OCI-LY1 (cell line): ENCODE results near the gene PPP1R14D.

Experiments
- H2AFZ ChIP-seq: fragments of 200-600 bp; sonication (generic), shearing (Covaris generic); 2 replicates; pipeline ENCODE4 v1.6.0; 2014; ENCODE audit warnings: antibody characterized with exemption, mild to moderate bottlenecking, low read length
- H3F3A ChIP-seq: fragments of 200-600 bp; sonication (generic), shearing (Covaris generic); 2 replicates; pipeline ENCODE4 v1.6.0; 2014; ENCODE audit warnings: mild to moderate bottlenecking, antibody characterized with exemption, low read length, moderate library complexity; ENCODE audit not compliant: insufficient read depth
- H3K27ac ChIP-seq: fragments of 200-600 bp; sonication (generic); 2 replicates; pipeline ENCODE4 v1.5.1; 2014; ENCODE audit warnings: low read length, mixed run types, mild to moderate bottlenecking, low read depth; ENCODE audit not compliant: poor library complexity, severe bottlenecking
- H3K27me3 ChIP-seq: fragments of 200-600 bp; sonication (generic); 2 replicates; pipeline ENCODE4 v1.6.0; 2014; ENCODE audit warnings: antibody characterized with exemption, mild to moderate bottlenecking, low read length, moderate library complexity; ENCODE audit not compliant: insufficient read depth
- H3K36me3 ChIP-seq: fragments of 200-600 bp; sonication (generic); 2 replicates; pipeline ENCODE4 v1.6.1; 2014; ENCODE audit warnings: mild to moderate bottlenecking, antibody characterized with exemption, low read length, moderate library complexity, mixed read lengths; ENCODE audit not compliant: insufficient read depth
- H3K4me1 ChIP-seq: fragments of 200-600 bp; sonication (generic); 2 replicates; pipeline ENCODE4 v1.5.1; 2014; ENCODE audit warnings: mild to moderate bottlenecking, low read length, moderate library complexity; ENCODE audit not compliant: insufficient read depth, severe bottlenecking
- H3K4me2 ChIP-seq: fragments of 200-600 bp; sonication (generic), shearing (Covaris generic); 2 replicates; pipeline ENCODE4 v1.6.1; 2014; ENCODE audit warnings: low read length
- H3K4me3 ChIP-seq: fragments of 200-600 bp; sonication (generic); 2 replicates; pipeline ENCODE4 v1.5.1; 2014; ENCODE audit warnings: low read length, low read depth, mild to moderate bottlenecking, mixed read lengths; ENCODE audit not compliant: poor library complexity, severe bottlenecking
- H3K79me2 ChIP-seq: fragments of 200-600 bp; shearing (Covaris generic); 2 replicates; pipeline ENCODE4 v1.6.1; 2016; ENCODE audit warnings: mixed run types, low read length, mixed read lengths; ENCODE audit not compliant: insufficient read depth
- H3K9ac ChIP-seq: fragments of 200-600 bp; sonication (generic), shearing (Covaris generic); 2 replicates; pipeline ENCODE4 v1.6.1; 2014; ENCODE audit warnings: mild to moderate bottlenecking, low read length, mixed read lengths
- H3K9me2 ChIP-seq: fragments of 200-600 bp; sonication (generic), shearing (Covaris generic); 2 replicates; pipeline ENCODE4 v1.6.1; 2014; ENCODE audit warnings: low read depth, mild to moderate bottlenecking, low read length, mixed read lengths
- H3K9me3 ChIP-seq: fragments of 200-600 bp; shearing (Covaris generic); 2 replicates; pipeline ENCODE4 v1.6.1; 2014; ENCODE audit warnings: low read length, mixed read lengths
- H4K20me1 ChIP-seq: fragments of 200-600 bp; sonication (generic), shearing (Covaris generic); 2 replicates; pipeline ENCODE4 v1.6.0; 2016; ENCODE audit warnings: mild to moderate bottlenecking, low read length; ENCODE audit not compliant: insufficient read depth
- CTCF ChIP-seq: fragments of 200-600 bp; sonication (generic), shearing (Covaris generic); IDR thresholded peaks from 2 replicates; pipeline ENCODE4 v1.5.1; 2017; ENCODE audit warnings: mild to moderate bottlenecking, antibody characterized with exemption, low read length, moderate library complexity, mixed read lengths
- EZH2 ChIP-seq: fragments of 200-600 bp; sonication (generic), shearing (Covaris generic); IDR thresholded peaks from 2 replicates; pipeline ENCODE4 v1.8.0; 2017; ENCODE audit warnings: borderline replicate concordance, mixed run types, mild to moderate bottlenecking, antibody characterized with exemption, low read length, moderate library complexity, mixed read lengths

The PPP1R14D gene

GRCh38 chr15:40845511-40846284 is 17.2 kb upstream of the PPP1R14D start:
- Histone ChIP-seq H3K27ac (peak overlapping the region; percentile 11), H3K27me3 (no peaks in the 10 kb centered on the region), H3F3A (no peaks in the 10 kb centered on the region), H2AFZ (no peak overlapping the region), H3K4me1 (peaks cover 37% of the 10 kb centered on the region), H3K9me3 (no peaks in the 10 kb centered on the region), H3K4me2 (peak overlapping the region; percentile 91), H3K4me3 (peak overlapping the region; percentile 68), H3K36me3 (no peaks in the 10 kb centered on the region), H3K79me2 (no peaks in the 10 kb centered on the region), H4K20me1 (no peaks in the 10 kb centered on the region), H3K9ac (no peak overlapping the region; the same call in 1 of the 2 replicates), H3K9me2 (no peaks in the 10 kb centered on the region)
- TF ChIP-seq EZH2 (no peak), CTCF (no peak)

GRCh38 chr15:40845036-40845435 is 16.5 kb upstream of the PPP1R14D start:
- Histone ChIP-seq H3K27me3 (no peaks in the 10 kb centered on the region), H3F3A (no peaks in the 10 kb centered on the region), H3K9ac (peak overlapping the region; percentile 70), H3K9me3 (no peaks in the 10 kb centered on the region), H3K27ac (no peak overlapping the region), H3K36me3 (no peaks in the 10 kb centered on the region), H3K4me2 (peak overlapping the region; percentile 91), H3K4me1 (peaks cover 37% of the 10 kb centered on the region), H3K79me2 (no peaks in the 10 kb centered on the region), H3K9me2 (no peaks in the 10 kb centered on the region), H3K4me3 (peak overlapping the region; percentile 68), H2AFZ (peak overlapping the region; percentile 18; the same call in 1 of the 2 replicates), H4K20me1 (no peaks in the 10 kb centered on the region)
- no peak for TF ChIP-seq EZH2
- TF ChIP-seq CTCF = no peak

- Histone ChIP-seq H3K9me3 (no peaks in the 10 kb centered on the region), H3K4me1 (peaks cover 37% of the 10 kb centered on the region), H3F3A (no peaks in the 10 kb centered on the region), H3K4me3 (peak overlapping the region; percentile 68), H2AFZ (peak overlapping the region; percentile 18; the same call in 1 of the 2 replicates), H3K9me2 (no peaks in the 10 kb centered on the region), H4K20me1 (no peaks in the 10 kb centered on the region), H3K79me2 (no peaks in the 10 kb centered on the region), H3K27ac (no peak overlapping the region), H3K4me2 (peak overlapping the region; percentile 91), H3K27me3 (no peaks in the 10 kb centered on the region), H3K36me3 (no peaks in the 10 kb centered on the region), H3K9ac (peak overlapping the region; percentile 70)
- TF ChIP-seq EZH2 (no peak), CTCF (no peak)
Measured at GRCh38 chr15:40844696-40845030, 16.2 kb upstream of the PPP1R14D start.
